Measurements from ENCODE around the gene FOXB2.
"Not testable (repeated sequence)": the region's sequence is repeated elsewhere in the genome, so short reads cannot be mapped to it uniquely, and the experiment has no call there.

The FOXB2 gene

GRCh38 chr9:77030045-77030444 is 10.6 kb downstream of the FOXB2 start:
- no peaks in the 10 kb centered on the region for H3K36me3 ChIP-seq (ENCODE audit: control insufficient read depth, insufficient read depth, low read length)
- no peak overlapping the region for H3K4me3 ChIP-seq (ENCODE audit: low read length)
- H3K9ac ChIP-seq (ENCODE audit: low read length) = no peak overlapping the region
- H3K4me1 ChIP-seq (ENCODE audit: control insufficient read depth, insufficient read depth, low read length) = no peaks in the 10 kb centered on the region
- H3K27me3 ChIP-seq (ENCODE audit: control insufficient read depth, insufficient read depth, low read length) = peaks cover 13% of the 10 kb centered on the region
- H3K9me3 ChIP-seq (ENCODE audit: control insufficient read depth, low read length) = no peaks in the 10 kb centered on the region

DNA sequence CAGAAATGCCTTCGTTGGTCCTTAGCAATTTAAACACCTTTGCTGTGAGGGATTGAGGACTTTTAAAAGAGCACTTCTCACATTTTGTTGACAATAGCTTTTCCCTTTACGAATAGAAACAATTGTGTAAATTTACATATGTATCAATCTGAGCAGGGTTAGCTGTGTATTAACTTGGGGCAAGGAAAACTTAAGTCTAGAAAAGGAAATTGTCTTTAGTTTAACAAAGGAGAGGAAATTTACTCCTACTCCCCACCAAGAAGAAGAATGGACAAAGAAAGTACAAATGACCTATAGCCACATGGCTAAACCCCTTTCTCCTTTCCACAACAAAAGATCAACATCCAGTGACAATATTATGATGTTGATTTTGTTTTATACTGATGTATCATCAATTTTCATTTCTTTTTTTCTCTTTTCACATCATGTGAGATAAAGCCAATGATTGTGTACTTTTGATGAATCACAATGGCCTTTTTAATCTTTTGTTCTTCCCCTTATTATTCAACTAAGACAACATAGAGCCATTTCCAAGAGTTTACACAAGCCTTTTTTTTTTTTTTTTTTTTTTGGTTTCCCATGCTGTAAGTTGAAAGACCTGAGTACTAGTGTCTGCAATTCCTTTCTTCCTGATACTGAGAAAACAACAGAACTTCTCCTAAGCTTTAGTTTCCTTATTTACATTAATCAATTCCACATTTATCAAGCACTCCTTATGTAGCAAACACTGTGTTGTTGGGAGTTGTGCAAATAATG is 19.0 kb downstream of the FOXB2 start:
- H3K9ac ChIP-seq (ENCODE audit: low read length) = no peak overlapping the region
- H3K4me3 ChIP-seq (ENCODE audit: low read length) = no peak overlapping the region
- H3K36me3 ChIP-seq (ENCODE audit: control insufficient read depth, insufficient read depth, low read length) = no peaks in the 10 kb centered on the region
- no peaks in the 10 kb centered on the region for H3K9me3 ChIP-seq (ENCODE audit: control insufficient read depth, low read length)
- H3K4me1 ChIP-seq (ENCODE audit: control insufficient read depth, insufficient read depth, low read length) = no peaks in the 10 kb centered on the region
- no peaks in the 10 kb centered on the region for H3K27me3 ChIP-seq (ENCODE audit: control insufficient read depth, insufficient read depth, low read length)

- Histone ChIP-seq H3K9ac (ENCODE audit: low read length) (no peak overlapping the region), H3K4me3 (ENCODE audit: low read length) (no peak overlapping the region), H3K36me3 (ENCODE audit: control insufficient read depth, insufficient read depth, low read length) (no peaks in the 10 kb centered on the region), H3K9me3 (ENCODE audit: control insufficient read depth, low read length) (no peaks in the 10 kb centered on the region), H3K27me3 (ENCODE audit: control insufficient read depth, insufficient read depth, low read length) (no peaks in the 10 kb centered on the region), H3K4me1 (ENCODE audit: control insufficient read depth, insufficient read depth, low read length) (no peaks in the 10 kb centered on the region)
Measured at GRCh38 chr9:77040340-77040739, 20.9 kb downstream of the FOXB2 start.

DNA sequence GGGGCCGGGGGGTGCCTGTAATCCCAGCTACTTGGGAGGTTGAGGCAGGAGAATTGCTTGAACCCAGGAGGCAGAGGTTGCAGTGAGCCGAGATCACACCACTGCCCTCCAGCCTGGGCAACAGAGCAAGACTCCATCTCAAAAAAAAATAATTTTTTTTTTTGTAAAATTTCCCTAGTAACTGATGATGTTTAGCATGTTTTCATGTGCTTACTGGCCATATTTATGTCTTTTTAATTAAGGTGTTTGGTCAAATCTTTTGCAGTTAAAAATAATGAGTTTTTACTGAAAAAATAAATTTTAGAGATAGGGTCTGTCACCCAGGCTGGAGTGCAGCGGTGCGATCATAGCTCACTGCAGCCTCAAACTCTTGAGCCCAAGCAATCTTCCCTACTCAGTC is 24.3 kb downstream of the FOXB2 start:
- not testable (repeated sequence) for H3K36me3 ChIP-seq (ENCODE audit: control insufficient read depth, insufficient read depth, low read length); H3K9ac ChIP-seq (ENCODE audit: low read length); H3K27me3 ChIP-seq (ENCODE audit: control insufficient read depth, insufficient read depth, low read length); H3K4me3 ChIP-seq (ENCODE audit: low read length); H3K4me1 ChIP-seq (ENCODE audit: control insufficient read depth, insufficient read depth, low read length); H3K9me3 ChIP-seq (ENCODE audit: control insufficient read depth, low read length)

GRCh38 chr9:77060681-77061080 is 41.2 kb downstream of the FOXB2 start:
- not testable (repeated sequence) for H3K9ac ChIP-seq (ENCODE audit: low read length); H3K4me1 ChIP-seq (ENCODE audit: control insufficient read depth, insufficient read depth, low read length); H3K27me3 ChIP-seq (ENCODE audit: control insufficient read depth, insufficient read depth, low read length); H3K36me3 ChIP-seq (ENCODE audit: control insufficient read depth, insufficient read depth, low read length); H3K9me3 ChIP-seq (ENCODE audit: control insufficient read depth, low read length); H3K4me3 ChIP-seq (ENCODE audit: low read length)

DNA sequence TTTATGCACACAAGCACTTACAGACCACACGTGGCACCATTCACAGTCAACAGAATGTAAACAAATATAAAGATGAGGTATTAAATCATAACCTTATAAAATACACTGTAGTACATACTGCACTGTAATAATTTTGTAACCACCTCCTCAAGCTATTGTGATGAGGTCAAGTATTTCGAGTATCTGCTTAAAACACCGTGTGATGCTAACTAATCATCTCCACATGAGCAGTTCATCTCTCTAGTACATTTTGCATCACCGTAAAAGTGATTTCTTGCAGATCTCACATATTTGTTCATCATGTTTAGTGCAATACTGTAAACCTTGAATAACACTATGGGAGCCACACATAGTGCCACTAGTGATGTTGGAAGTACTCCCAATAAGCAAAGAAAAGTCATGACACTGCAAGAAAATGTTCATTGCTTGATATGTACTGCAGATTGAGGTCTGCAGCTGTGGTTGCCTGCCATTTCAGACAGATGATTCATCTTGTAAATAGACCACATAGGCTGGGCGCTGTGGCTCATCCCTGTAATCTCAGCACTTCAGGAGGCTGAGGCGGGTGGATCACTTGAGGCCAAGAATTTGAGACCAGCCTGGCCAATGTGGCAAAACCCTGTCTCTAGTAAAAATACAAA is 44.3 kb downstream of the FOXB2 start:
- Histone ChIP-seq H3K36me3 (ENCODE audit: control insufficient read depth, insufficient read depth, low read length) (no peaks in the 10 kb centered on the region), H3K27me3 (ENCODE audit: control insufficient read depth, insufficient read depth, low read length) (no peaks in the 10 kb centered on the region), H3K4me1 (ENCODE audit: control insufficient read depth, insufficient read depth, low read length) (no peaks in the 10 kb centered on the region), H3K9ac (ENCODE audit: low read length) (no peak overlapping the region), H3K4me3 (ENCODE audit: low read length) (no peak overlapping the region), H3K9me3 (ENCODE audit: control insufficient read depth, low read length) (no peaks in the 10 kb centered on the region)

GRCh38 chr9:77066388-77066787 is 46.9 kb downstream of the FOXB2 start:
- Histone ChIP-seq H3K9me3 (ENCODE audit: control insufficient read depth, low read length) (no peaks in the 10 kb centered on the region), H3K27me3 (ENCODE audit: control insufficient read depth, insufficient read depth, low read length) (no peaks in the 10 kb centered on the region), H3K4me1 (ENCODE audit: control insufficient read depth, insufficient read depth, low read length) (no peaks in the 10 kb centered on the region), H3K4me3 (ENCODE audit: low read length) (no peak overlapping the region), H3K9ac (ENCODE audit: low read length) (no peak overlapping the region), H3K36me3 (ENCODE audit: control insufficient read depth, insufficient read depth, low read length) (no peaks in the 10 kb centered on the region)

All from mucosa of stomach (tissue), 1 donor.